PC-3 (cell line): ENCODE results near the gene CLOCK. TPM values are rescaled to one million over a fixed set of nuclear protein-coding genes. Genes with fewer than 3 reads are reported as not detected.
"Not testable (repeated sequence)": the region's sequence is repeated elsewhere in the genome, so short reads cannot be mapped to it uniquely, and the experiment has no call there.

ENCODE experiments used
- ATAC-seq: fragments of 200-7000 bp; cut with Tn5 transposase; 2 replicates; pipeline ENCODE4 v1.9.1; 2020; ENCODE audit warnings: mild to moderate bottlenecking, moderate library complexity
- BruUV-seq: library from RNA; stranded (reverse); fragments of 400-500 nt; replicated peaks from 2 replicates; lab custom pipeline; 2021; lab: Mats Ljungman, UMichigan
- CTCF ChIA-PET: fragments of 300-600 bp; sonication (Branson Sonifier 250); formaldehyde crosslinking; loops from one replicate; lab custom pipeline; 2022; ENCODE audit warnings: antibody characterized with exemption; lab: Charles Lee
- POLR2A ChIA-PET: fragments of 300-600 bp; sonication (Branson Sonifier 250); formaldehyde crosslinking; loops from one replicate; lab custom pipeline; 2022; ENCODE audit warnings: antibody characterized with exemption; ENCODE audit not compliant: unreplicated experiment; lab: Charles Lee
- DNase-seq: peaks from one replicate; pipeline ENCODE4 v3.0.0-alpha.2; 2015
- H2AFZ ChIP-seq: fragments of 300-600 bp; sonication (generic); 2 replicates; pipeline ENCODE4 v1.6.0; 2016; ENCODE audit warnings: antibody characterized with exemption, low read length
- H3F3A ChIP-seq: fragments of 300-600 bp; sonication (generic); one replicate; pipeline ENCODE4 v1.6.0; 2017; ENCODE audit warnings: antibody characterized with exemption, low read length, control low read depth, mild to moderate bottlenecking; ENCODE audit not compliant: unreplicated experiment
- H3K27ac ChIP-seq: fragments of 300-600 bp; sonication (generic); 2 replicates; pipeline ENCODE4 v1.5.1; 2016; ENCODE audit warnings: mild to moderate bottlenecking, low read length
- H3K27me3 ChIP-seq: fragments of 300-600 bp; sonication (generic); 2 replicates; pipeline ENCODE4 v1.6.1; 2016; ENCODE audit warnings: low read length, mixed read lengths
- H3K36me3 ChIP-seq: fragments of 300-600 bp; sonication (generic); 2 replicates; pipeline ENCODE4 v1.6.1; 2016; ENCODE audit warnings: low read depth, mixed run types, low read length, mixed read lengths
- H3K4me1 ChIP-seq: fragments of 300-600 bp; sonication (generic); 2 replicates; pipeline ENCODE4 v1.5.1; 2016; ENCODE audit warnings: low read length; ENCODE audit not compliant: insufficient read depth
- H3K4me2 ChIP-seq: fragments of 300-600 bp; sonication (generic); 2 replicates; pipeline ENCODE4 v1.6.0; 2016; ENCODE audit warnings: low read length
- H3K4me3 ChIP-seq: fragments of 300-600 bp; sonication (generic); 2 replicates; pipeline ENCODE4 v1.5.1; 2016; ENCODE audit warnings: mild to moderate bottlenecking, low read length, mixed read lengths
- H3K79me2 ChIP-seq: fragments of 300-600 bp; sonication (generic); 2 replicates; pipeline ENCODE4 v1.6.1; 2017; ENCODE audit warnings: low read length, mixed read lengths
- H3K9ac ChIP-seq: fragments of 300-600 bp; sonication (generic); 2 replicates; pipeline ENCODE4 v1.6.0; 2016; ENCODE audit warnings: mild to moderate bottlenecking, low read length
- H3K9me2 ChIP-seq: fragments of 300-600 bp; sonication (generic); replicated peaks from 2 replicates; pipeline ENCODE4 v1.6.1; 2016; ENCODE audit warnings: mixed run types, low read length, mixed read lengths
- H3K9me3 ChIP-seq: fragments of 300-600 bp; sonication (generic); 2 replicates; pipeline ENCODE4 v1.6.1; 2016; ENCODE audit warnings: low read length, mixed read lengths
- H4K20me1 ChIP-seq: fragments of 300-600 bp; sonication (generic); 2 replicates; pipeline ENCODE4 v1.6.1; 2016; ENCODE audit warnings: low read length, mixed read lengths
- EZH2 ChIP-seq: fragments of 300-600 bp; sonication (generic); IDR thresholded peaks from one replicate; pipeline ENCODE4 v1.6.1; 2017; ENCODE audit warnings: antibody characterized with exemption, mild to moderate bottlenecking, low read length; ENCODE audit not compliant: unreplicated experiment
- EZH2phosphoT487 ChIP-seq: fragments of 300-600 bp; sonication (generic); IDR thresholded peaks from 2 replicates; pipeline ENCODE4 v1.6.1; 2018; ENCODE audit warnings: mild to moderate bottlenecking, antibody characterized with exemption, low read length, borderline replicate concordance
- intact Hi-C: fragments of 100-400 bp; cut with micrococcal nuclease; formaldehyde crosslinking; loops from 2 replicates; pipeline ENCODE4 v1.9.0; 2023
- total RNA-seq: library from RNA; depleted of rRNA; stranded (reverse); fragments of >200 nt; gene quantifications from 2 replicates; pipeline ENCODE4 v1.2.3, GENCODE V29; 2014
- TF ChIP-seq, protein P1 (sequence below): fragments of 300-600 bp; sonication (generic); conservative IDR thresholded peaks from 2 replicates; pipeline ENCODE4 v1.5.1; 2017; ENCODE audit warnings: antibody characterized with exemption, low read depth, mild to moderate bottlenecking, low read length

CLOCK gene
- total RNA-seq, 1 experiment from 2014 or later: 39.7 TPM

DNA sequence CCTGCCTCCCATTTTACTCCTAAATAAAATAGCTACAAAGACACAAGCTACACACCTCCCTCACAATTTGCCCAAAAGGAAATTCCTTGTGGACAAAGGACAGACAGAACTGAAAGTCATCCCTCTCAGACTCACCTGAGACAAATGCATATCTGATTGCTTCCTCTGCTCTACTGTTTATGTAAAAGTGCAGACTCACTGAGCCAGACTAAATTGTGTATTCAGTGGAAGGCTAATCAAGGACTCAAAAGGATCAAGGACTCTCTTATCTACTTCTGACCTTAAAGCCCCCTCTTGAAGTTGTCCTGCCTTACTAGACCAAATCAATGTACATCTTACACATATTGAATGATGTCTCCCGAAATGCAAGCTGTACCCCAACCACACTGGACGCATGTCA lies 41.5 kb upstream of the CLOCK start:
- no peak overlapping the region for H3K4me2 ChIP-seq
- DNase-seq (no peak), ATAC-seq (no peak)
- no peak overlapping the region for H3K27ac ChIP-seq
- H3K9me3 ChIP-seq: peaks cover 7% of the 10 kb centered on the region
- no peak overlapping the region for H3K9ac ChIP-seq
- TF ChIP-seq, protein P1, sequence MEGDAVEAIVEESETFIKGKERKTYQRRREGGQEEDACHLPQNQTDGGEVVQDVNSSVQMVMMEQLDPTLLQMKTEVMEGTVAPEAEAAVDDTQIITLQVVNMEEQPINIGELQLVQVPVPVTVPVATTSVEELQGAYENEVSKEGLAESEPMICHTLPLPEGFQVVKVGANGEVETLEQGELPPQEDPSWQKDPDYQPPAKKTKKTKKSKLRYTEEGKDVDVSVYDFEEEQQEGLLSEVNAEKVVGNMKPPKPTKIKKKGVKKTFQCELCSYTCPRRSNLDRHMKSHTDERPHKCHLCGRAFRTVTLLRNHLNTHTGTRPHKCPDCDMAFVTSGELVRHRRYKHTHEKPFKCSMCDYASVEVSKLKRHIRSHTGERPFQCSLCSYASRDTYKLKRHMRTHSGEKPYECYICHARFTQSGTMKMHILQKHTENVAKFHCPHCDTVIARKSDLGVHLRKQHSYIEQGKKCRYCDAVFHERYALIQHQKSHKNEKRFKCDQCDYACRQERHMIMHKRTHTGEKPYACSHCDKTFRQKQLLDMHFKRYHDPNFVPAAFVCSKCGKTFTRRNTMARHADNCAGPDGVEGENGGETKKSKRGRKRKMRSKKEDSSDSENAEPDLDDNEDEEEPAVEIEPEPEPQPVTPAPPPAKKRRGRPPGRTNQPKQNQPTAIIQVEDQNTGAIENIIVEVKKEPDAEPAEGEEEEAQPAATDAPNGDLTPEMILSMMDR: no peak
- TF ChIP-seq EZH2 (no peak), EZH2phosphoT487 (no peak)
- H3F3A ChIP-seq: no peaks in the 10 kb centered on the region
- no peak overlapping the region for H2AFZ ChIP-seq
- H3K9me2 ChIP-seq: no peaks in the 10 kb centered on the region
- no peaks in the 10 kb centered on the region for H4K20me1 ChIP-seq
- POLR2A ChIA-PET: no interaction called here
- H3K36me3 ChIP-seq: no peaks in the 10 kb centered on the region; the same call in 1 of the 2 replicates
- intact Hi-C loops: no loop called here
- no TSS peak for BruUV-seq
- H3K4me1 ChIP-seq: no peaks in the 10 kb centered on the region
- no peak overlapping the region for H3K4me3 ChIP-seq
- no peaks in the 10 kb centered on the region for H3K79me2 ChIP-seq
- H3K27me3 ChIP-seq: no peaks in the 10 kb centered on the region
- CTCF ChIA-PET: no interaction called here

DNA sequence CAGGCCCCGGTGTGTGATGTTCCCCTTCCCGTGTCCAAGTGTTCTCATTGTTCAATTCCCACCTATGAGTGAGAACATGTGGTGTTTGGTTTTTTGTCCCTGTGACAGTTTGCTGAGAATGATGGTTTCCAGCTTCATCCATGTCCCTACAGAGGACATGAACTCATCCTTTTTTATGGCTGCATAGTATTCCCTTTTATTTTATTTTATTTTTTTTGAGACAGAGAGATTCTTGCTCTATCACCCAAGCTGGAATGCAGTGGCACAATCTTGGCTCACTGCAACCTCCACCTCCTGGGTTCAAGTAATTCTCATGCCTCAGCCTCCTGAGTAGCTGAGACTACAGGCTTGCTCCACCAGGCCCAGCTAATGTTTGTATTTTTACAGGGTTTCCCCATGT lies 36.1 kb upstream of the CLOCK start:
- H3K4me3 ChIP-seq, H3K9me2 ChIP-seq, H3K9ac ChIP-seq, H3K4me1 ChIP-seq, CTCF ChIA-PET, POLR2A ChIA-PET, BruUV-seq, H3F3A ChIP-seq, H3K27ac ChIP-seq, H3K27me3 ChIP-seq, H3K9me3 ChIP-seq, H3K36me3 ChIP-seq, H2AFZ ChIP-seq, H4K20me1 ChIP-seq, ATAC-seq, DNase-seq, H3K79me2 ChIP-seq, intact Hi-C loops, H3K4me2 ChIP-seq: not testable (repeated sequence)

DNA sequence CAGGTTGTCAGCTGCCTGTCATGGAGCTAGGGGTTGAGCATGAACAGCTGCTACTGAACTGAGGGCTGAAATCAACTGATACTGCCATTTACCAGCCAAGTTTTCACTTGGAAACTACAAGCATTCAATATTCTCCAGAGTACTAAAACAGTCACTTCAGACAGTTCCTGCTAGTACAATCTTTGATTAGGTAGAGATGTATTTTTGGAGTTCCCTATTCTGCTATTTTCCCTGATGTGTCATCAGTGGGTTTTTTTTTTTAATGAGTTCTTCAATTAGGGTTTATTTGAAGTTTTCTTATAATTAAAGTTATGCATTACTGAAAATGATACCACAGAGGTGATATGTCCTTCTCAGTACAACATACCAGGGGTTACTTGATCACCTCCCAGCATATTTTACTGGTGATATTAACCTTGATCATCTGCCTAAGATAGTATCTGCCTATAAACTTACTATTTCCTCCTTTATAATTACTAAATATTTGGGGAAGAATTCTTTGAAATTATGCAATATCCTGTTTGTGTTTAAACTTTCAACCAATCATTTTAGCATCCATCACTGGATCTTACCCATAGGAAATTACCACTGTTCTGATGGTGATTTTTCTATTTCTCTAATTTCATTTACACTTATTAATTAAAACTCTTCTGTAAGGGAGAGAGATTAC lies 31.8 kb upstream of the CLOCK start:
- no peaks in the 10 kb centered on the region for H3F3A ChIP-seq
- H3K9me3 ChIP-seq: peaks cover 13% of the 10 kb centered on the region
- ChIA-PET POLR2A (no interaction called here), CTCF (no interaction called here)
- H3K79me2 ChIP-seq: no peaks in the 10 kb centered on the region
- no peak overlapping the region for H3K4me2 ChIP-seq
- H3K9me2 ChIP-seq: no peaks in the 10 kb centered on the region
- peak; percentile 15 for DNase-seq
- no peak for ATAC-seq
- no peak overlapping the region for H2AFZ ChIP-seq
- intact Hi-C loops: no loop called here
- H3K9ac ChIP-seq: no peak overlapping the region
- H4K20me1 ChIP-seq: no peaks in the 10 kb centered on the region
- no TSS peak for BruUV-seq
- H3K4me1 ChIP-seq: no peaks in the 10 kb centered on the region
- no peak overlapping the region for H3K4me3 ChIP-seq
- H3K27me3 ChIP-seq: no peaks in the 10 kb centered on the region
- no peak overlapping the region for H3K27ac ChIP-seq
- H3K36me3 ChIP-seq: no peaks in the 10 kb centered on the region
- TF ChIP-seq EZH2 (no peak), EZH2phosphoT487 (no peak)
- TF ChIP-seq, protein P1: no peak
